ENCODE results near the gene SLIT3. TPM values are rescaled to one million over a fixed set of nuclear protein-coding genes. Genes with fewer than 3 reads are reported as not detected.

Gene SLIT3
- total RNA-seq, 4 donors from 2014 or later: 0.72 to 37.4 (median 5.3) TPM

DNA sequence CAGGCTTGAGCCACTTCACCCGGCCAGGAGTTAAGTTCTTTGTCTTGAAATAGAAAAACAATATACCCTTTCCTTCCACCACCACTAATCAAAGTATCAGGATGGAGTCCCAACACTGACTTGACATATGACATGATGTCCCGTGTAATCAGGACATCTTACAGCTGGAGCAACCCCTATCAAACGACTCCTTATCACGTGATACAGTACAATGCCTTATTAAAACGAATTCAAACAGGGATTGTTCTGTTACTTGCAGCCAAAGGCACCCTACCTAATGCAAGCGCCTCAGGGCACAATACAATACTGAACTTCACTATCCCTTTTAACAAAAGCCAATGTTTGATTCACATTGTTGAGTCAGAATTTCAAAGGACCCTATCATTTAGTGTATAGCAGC, 261.3 kb downstream of the SLIT3 start:
- intact Hi-C loops (cut with DNase I): no loop called here
- WGBS, 2 donors: 56 to 64% methylated on average over 6 of the region's 6 CpGs
- no peak for TF ChIP-seq POLR2A (IDR thresholded peaks at IDR 0.05)
- TF ChIP-seq, protein P1, sequence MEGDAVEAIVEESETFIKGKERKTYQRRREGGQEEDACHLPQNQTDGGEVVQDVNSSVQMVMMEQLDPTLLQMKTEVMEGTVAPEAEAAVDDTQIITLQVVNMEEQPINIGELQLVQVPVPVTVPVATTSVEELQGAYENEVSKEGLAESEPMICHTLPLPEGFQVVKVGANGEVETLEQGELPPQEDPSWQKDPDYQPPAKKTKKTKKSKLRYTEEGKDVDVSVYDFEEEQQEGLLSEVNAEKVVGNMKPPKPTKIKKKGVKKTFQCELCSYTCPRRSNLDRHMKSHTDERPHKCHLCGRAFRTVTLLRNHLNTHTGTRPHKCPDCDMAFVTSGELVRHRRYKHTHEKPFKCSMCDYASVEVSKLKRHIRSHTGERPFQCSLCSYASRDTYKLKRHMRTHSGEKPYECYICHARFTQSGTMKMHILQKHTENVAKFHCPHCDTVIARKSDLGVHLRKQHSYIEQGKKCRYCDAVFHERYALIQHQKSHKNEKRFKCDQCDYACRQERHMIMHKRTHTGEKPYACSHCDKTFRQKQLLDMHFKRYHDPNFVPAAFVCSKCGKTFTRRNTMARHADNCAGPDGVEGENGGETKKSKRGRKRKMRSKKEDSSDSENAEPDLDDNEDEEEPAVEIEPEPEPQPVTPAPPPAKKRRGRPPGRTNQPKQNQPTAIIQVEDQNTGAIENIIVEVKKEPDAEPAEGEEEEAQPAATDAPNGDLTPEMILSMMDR (IDR thresholded peaks at IDR 0.05): no peak
- Histone ChIP-seq H3K4me1 (peaks cover 0 to 9% (median 0%) of the 10 kb centered on the region in 3 donors), H3K36me3 (no peaks in the 10 kb centered on the region), H3K27ac (no peak overlapping the region), H3K27me3 (peaks cover 0 to 47% (median 0%) of the 10 kb centered on the region in 4 donors), H3K9me3 (no peaks in the 10 kb centered on the region), H3K4me3 (no peak overlapping the region)
- DNase-seq: no peak

DNA sequence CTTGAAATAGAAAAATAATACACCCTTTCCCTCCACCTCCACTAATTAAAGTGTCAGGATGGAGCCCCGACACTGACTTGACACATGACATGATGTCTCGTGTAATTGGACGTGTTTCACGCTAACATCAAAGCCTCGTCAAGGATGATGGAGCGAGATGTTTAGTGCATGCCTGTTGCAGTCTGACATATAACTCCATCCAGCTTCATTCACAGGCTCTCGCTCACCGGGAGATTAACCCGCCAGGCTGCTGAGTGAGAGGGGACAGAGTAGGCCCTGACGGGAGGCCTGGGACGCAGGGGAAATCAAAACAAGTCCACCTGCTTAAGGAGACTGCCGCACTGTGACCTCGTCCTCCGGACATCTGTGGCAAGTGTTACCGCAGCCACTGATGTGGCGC, 263.5 kb downstream of the SLIT3 start:
- peaks cover 0 to 2% (median 0%) of the 10 kb centered on the region in 3 donors for H3K4me1 ChIP-seq
- H3K27me3 ChIP-seq: peaks cover 0 to 47% (median 0%) of the 10 kb centered on the region in 4 donors
- no peak overlapping the region for H3K27ac ChIP-seq
- 85 to 86% methylated on average over 13 to 16 of the region's 16 CpGs for WGBS, 2 donors
- DNase-seq: no peak
- no peak for TF ChIP-seq POLR2A (IDR thresholded peaks at IDR 0.05)
- TF ChIP-seq, protein P1 (IDR thresholded peaks at IDR 0.05): no peak
- H3K36me3 ChIP-seq: no peaks in the 10 kb centered on the region
- H3K4me3 ChIP-seq: no peak overlapping the region
- intact Hi-C loops (cut with DNase I): no loop called here
- no peaks in the 10 kb centered on the region for H3K9me3 ChIP-seq

DNA sequence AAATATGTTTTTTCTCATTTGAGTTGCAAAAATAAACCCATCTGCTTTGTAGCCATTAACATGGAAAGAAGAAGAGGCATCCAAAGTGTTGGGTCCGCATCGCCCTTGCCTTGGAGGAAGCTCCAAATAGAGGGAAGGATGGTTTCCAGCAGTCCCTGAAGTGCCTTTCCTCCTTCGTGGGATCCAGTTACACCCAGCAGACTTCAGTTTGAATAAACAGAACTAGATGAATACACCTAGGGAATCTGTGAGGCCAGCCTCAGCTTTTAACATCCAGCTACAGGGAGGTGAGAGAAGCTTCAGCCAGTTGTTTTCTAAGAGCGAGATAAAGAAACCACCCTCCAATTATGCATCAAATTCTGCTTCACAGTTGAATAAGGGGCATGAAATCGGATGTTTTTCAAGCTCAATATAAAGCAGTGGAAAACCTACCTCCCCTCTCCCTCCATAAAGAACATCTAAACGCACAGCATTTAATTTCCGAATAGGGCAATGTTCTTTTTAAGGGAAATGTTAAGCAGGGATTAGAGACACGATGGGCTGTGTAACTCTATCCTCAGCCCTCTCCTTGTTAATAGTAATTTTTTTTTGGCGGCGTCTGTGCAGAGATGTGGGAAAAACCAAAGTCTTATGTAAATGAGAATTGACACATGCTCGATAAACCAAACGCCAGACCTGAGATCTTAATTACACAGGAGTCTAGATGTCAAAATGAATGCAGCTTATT, 264.7 kb downstream of the SLIT3 start:
- no peak for DNase-seq
- peaks cover 0 to 3% (median 0%) of the 10 kb centered on the region in 3 donors for H3K4me1 ChIP-seq
- intact Hi-C loops (cut with DNase I): no loop called here
- H3K27me3 ChIP-seq: peaks cover 0 to 50% (median 0%) of the 10 kb centered on the region in 4 donors
- no peak for TF ChIP-seq POLR2A (IDR thresholded peaks at IDR 0.05)
- TF ChIP-seq, protein P1 (IDR thresholded peaks at IDR 0.05): no peak
- no peak overlapping the region for H3K4me3 ChIP-seq
- H3K9me3 ChIP-seq: no peaks in the 10 kb centered on the region
- 74 to 76% methylated on average over 12 of the region's 12 CpGs for WGBS, 2 donors
- no peak overlapping the region for H3K27ac ChIP-seq
- no peaks in the 10 kb centered on the region for H3K36me3 ChIP-seq

DNA sequence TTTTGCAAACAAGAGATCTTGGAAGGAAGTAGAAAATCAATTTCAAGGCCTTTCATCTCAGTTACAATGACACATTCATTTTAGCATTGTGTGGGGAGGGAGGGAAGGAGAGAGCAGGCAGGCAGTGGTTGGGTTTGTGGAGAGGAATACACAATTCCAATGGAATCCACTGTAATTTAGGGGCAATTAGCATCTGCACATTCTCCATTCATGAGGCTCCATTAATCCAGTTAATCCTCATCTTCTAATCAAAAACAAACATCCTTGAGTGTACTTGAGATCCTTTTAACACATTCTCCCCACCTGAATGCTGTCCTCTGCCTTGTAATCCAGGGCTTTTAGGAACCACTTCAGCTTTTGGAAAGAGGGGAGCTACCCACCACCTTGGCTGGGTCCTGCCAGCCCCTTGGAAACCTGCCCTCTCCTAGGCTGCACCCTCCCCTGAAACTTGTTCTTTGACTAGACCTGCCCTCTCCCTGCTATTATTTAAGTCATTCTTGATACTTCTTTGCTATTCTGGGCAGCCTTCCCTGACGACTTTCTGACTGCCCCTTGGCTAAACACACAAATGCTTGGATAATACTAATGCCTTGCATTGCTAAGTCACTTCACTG, 271.2 kb downstream of the SLIT3 start:
- Histone ChIP-seq H3K27me3 (peaks cover 0 to 28% (median 0%) of the 10 kb centered on the region in 4 donors), H3K4me3 (no peak overlapping the region), H3K4me1 (peaks cover 7 to 43% (median 15%) of the 10 kb centered on the region in 3 donors), H3K36me3 (no peaks in the 10 kb centered on the region), H3K9me3 (no peaks in the 10 kb centered on the region), H3K27ac (peak overlapping the region in 1 of 4 donors; percentile 53)
- WGBS, 2 donors: 12 to 21% methylated on average over 1 of the region's 1 CpG
- no peak for TF ChIP-seq POLR2A (IDR thresholded peaks at IDR 0.05)
- TF ChIP-seq, protein P1 (IDR thresholded peaks at IDR 0.05): no peak
- DNase-seq: no peak
- intact Hi-C loops (cut with DNase I): no loop called here

DNA sequence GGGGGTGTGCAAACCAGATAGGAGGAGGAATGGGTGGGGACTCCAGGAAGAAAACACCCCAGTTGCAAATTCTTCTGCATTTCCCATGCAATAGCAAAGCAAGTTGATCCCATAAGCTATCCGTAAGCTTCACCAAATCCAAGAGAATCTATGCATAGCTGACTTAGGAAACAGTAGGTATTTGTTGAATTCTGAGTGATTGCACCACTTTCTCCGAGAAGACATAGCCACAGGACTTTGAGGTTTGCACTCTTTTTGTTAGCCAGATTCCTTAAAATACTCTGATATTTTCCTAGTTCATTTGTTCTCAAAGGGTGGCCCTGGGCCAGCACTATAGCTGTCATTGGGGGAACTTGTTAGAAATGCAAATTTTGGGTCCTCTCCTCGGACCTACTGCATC, 271.9 kb downstream of the SLIT3 start:
- H3K27me3 ChIP-seq: peaks cover 0 to 36% (median 0%) of the 10 kb centered on the region in 4 donors
- H3K36me3 ChIP-seq: no peaks in the 10 kb centered on the region
- no peak for DNase-seq
- peaks cover 7 to 43% (median 15%) of the 10 kb centered on the region in 3 donors for H3K4me1 ChIP-seq
- intact Hi-C loops (cut with DNase I): no loop called here
- no peak for TF ChIP-seq POLR2A (IDR thresholded peaks at IDR 0.05)
- TF ChIP-seq, protein P1 (IDR thresholded peaks at IDR 0.05): no peak
- no peak overlapping the region for H3K4me3 ChIP-seq
- no peaks in the 10 kb centered on the region for H3K9me3 ChIP-seq
- 34 to 37% methylated on average over 3 of the region's 3 CpGs for WGBS, 2 donors
- no peak overlapping the region for H3K27ac ChIP-seq
